Lung (tissue), 12 donors: Measurements from ENCODE around the gene ABCG8. TPM values are rescaled to one million over a fixed set of nuclear protein-coding genes. Genes with fewer than 3 reads are reported as not detected.
A peak's percentile ranks its signal among the peaks of the same experiment; 100 is the strongest.

Source experiments
- ATAC-seq: fragments of 200-7000 bp; cut with Tn5 transposase; one replicate; pipeline ENCODE4 v1.9.1; 2020; ENCODE audit warnings: moderate number of reproducible peaks; ENCODE audit not compliant: insufficient read depth, low FRiP score
- DNase-seq, 3 donors: peaks; one replicate each; pipeline ENCODE4 v3.0.0-alpha.2; 2013 to 2017
- H3K27ac ChIP-seq, 2 donors: one replicate each; pipeline ENCODE4 v1.5.1; 2013; ENCODE audit warnings: mild to moderate bottlenecking in 2 of 2, moderate library complexity in 2 of 2, control low read depth in 1 of 2, inconsistent platforms in 1 of 2, low read depth in 1 of 2, low read length in 1 of 2
- H3K27me3 ChIP-seq, 3 donors: one replicate each; pipeline ENCODE4 v1.5.1; 2013; ENCODE audit warnings: low read length in 2 of 3; ENCODE audit not compliant: control insufficient read depth in 3 of 3, insufficient read depth in 3 of 3
- H3K36me3 ChIP-seq, 4 donors: one replicate each; pipeline ENCODE4 v1.5.1; 2013; ENCODE audit warnings: low read length in 4 of 4, mild to moderate bottlenecking in 1 of 4, moderate library complexity in 1 of 4; ENCODE audit not compliant: control insufficient read depth in 4 of 4, insufficient read depth in 4 of 4
- H3K4me1 ChIP-seq, 5 donors: one replicate each; pipeline ENCODE4 v1.5.1; 2013; ENCODE audit warnings: low read length in 5 of 5, mild to moderate bottlenecking in 2 of 5, moderate library complexity in 1 of 5; ENCODE audit not compliant: control insufficient read depth in 5 of 5, insufficient read depth in 5 of 5
- H3K4me3 ChIP-seq: one replicate; pipeline ENCODE4 v1.5.1; 2013; ENCODE audit warnings: mild to moderate bottlenecking, control low read depth, moderate library complexity
- H3K9ac ChIP-seq, 2 donors: one replicate each; pipeline ENCODE4 v1.5.1; 2013; ENCODE audit warnings: low read length in 2 of 2, control low read depth in 1 of 2; ENCODE audit not compliant: insufficient read depth in 1 of 2
- H3K9me3 ChIP-seq, 4 donors: one replicate each; pipeline ENCODE4 v1.5.1; 2013; ENCODE audit warnings: low read length in 3 of 4, mild to moderate bottlenecking in 1 of 4, moderate library complexity in 1 of 4; ENCODE audit not compliant: control insufficient read depth in 4 of 4, insufficient read depth in 3 of 4
- WGBS, 2 donors: extraction: QIAGEN DNeasy Blood & Tissue Kit; methylation state at CpG; one replicate each; pipeline ENCODE4 v1.1.7; 2013; 5-methylcytosine and 5-hydroxymethylcytosine counted together
- polyA plus RNA-seq, 2 donors: library from polyadenylated mRNA; stranded (reverse); fragments of 200-250 nt; gene quantifications; one replicate each; pipeline ENCODE4 v1.2.1, GENCODE V29; 2013
- total RNA-seq, 2 donors: library from RNA; depleted of rRNA in 1 of 2; stranded (reverse); fragments of >200 nt in 1 of 2; gene quantifications; one replicate each; pipeline ENCODE4 v1.2.1, GENCODE V29; 2014 to 2021
- TF ChIP-seq, protein P1 (sequence below): IDR thresholded peaks from 2 replicates; pipeline ENCODE4 v1.5.1; 2012; ENCODE audit warnings: mild to moderate bottlenecking; ENCODE audit errors: control extremely low read depth, extremely low read depth
- donor health status: control.
- donor health status: control.
- donor health status: Bipolar disorder and iron deficiency.
- donor health status: healthy.
- donor health status: DM: yes; HTN: yes; CAD: no.

Gene ABCG8
- total and polyA plus RNA-seq, 4 donors, result 0.80 TPM; not detected in 3

GRCh38 chr2:43880471-43880870, 41.7 kb downstream of the ABCG8 start:
- H3K27ac ChIP-seq, result no peak overlapping the region
- peaks cover 0 to 16% (median 10%) of the 10 kb centered on the region in 5 donors for H3K4me1 ChIP-seq
- DNase-seq, result no peak
- TF ChIP-seq, protein P1, sequence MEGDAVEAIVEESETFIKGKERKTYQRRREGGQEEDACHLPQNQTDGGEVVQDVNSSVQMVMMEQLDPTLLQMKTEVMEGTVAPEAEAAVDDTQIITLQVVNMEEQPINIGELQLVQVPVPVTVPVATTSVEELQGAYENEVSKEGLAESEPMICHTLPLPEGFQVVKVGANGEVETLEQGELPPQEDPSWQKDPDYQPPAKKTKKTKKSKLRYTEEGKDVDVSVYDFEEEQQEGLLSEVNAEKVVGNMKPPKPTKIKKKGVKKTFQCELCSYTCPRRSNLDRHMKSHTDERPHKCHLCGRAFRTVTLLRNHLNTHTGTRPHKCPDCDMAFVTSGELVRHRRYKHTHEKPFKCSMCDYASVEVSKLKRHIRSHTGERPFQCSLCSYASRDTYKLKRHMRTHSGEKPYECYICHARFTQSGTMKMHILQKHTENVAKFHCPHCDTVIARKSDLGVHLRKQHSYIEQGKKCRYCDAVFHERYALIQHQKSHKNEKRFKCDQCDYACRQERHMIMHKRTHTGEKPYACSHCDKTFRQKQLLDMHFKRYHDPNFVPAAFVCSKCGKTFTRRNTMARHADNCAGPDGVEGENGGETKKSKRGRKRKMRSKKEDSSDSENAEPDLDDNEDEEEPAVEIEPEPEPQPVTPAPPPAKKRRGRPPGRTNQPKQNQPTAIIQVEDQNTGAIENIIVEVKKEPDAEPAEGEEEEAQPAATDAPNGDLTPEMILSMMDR, result no peak
- no peaks in the 10 kb centered on the region for H3K27me3 ChIP-seq
- H3K9me3 ChIP-seq, result no peaks in the 10 kb centered on the region
- no peak overlapping the region for H3K4me3 ChIP-seq
- no peaks in the 10 kb centered on the region for H3K36me3 ChIP-seq
- H3K9ac ChIP-seq, result no peak overlapping the region
- ATAC-seq, result no peak
- WGBS, 2 donors, result 81 to 99% methylated on average over 9 of the region's 9 CpGs

DNA sequence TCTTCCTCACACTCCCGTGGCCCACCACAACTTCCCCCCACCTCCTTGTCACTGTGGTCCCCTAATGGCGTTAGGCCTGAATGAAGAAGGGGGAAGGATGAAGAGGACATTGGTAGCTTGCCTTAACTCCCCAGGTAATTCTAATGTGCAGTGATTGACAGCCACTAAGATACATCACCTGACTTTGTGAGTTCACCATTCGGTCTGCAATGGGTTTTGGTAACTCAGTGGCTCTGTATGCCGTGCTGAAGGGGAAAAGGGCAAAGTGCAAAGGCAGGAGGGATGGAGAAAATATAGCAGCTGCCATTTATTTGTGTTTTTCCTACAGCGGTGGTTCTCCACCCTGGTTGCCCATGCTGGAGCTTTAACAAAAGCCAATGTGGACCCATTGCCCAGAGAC, 42.2 kb downstream of the ABCG8 start:
- no peaks in the 10 kb centered on the region for H3K36me3 ChIP-seq
- H3K9me3 ChIP-seq, result no peaks in the 10 kb centered on the region
- WGBS, 2 donors, result 74 to 80% methylated on average over 5 of the region's 5 CpGs
- no peak for DNase-seq
- H3K4me1 ChIP-seq, result peaks cover 0 to 16% (median 10%) of the 10 kb centered on the region in 5 donors
- H3K27me3 ChIP-seq, result no peaks in the 10 kb centered on the region
- no peak for ATAC-seq
- H3K4me3 ChIP-seq, result no peak overlapping the region
- TF ChIP-seq, protein P1, result no peak
- no peak overlapping the region for H3K9ac ChIP-seq
- H3K27ac ChIP-seq, result peak overlapping the region in 1 of 2 donors; percentile 15

GRCh38 chr2:43882312-43882711, 43.5 kb downstream of the ABCG8 start:
- Histone ChIP-seq H3K27me3 (no peaks in the 10 kb centered on the region), H3K4me3 (no peak overlapping the region), H3K36me3 (peaks cover 3 to 6% (median 5%) of the 10 kb centered on the region in 4 donors), H3K27ac (no peak overlapping the region), H3K9ac (peak overlapping the region in 1 of 2 donors; percentile 28), H3K4me1 (peaks cover 0 to 16% (median 10%) of the 10 kb centered on the region in 5 donors), H3K9me3 (no peaks in the 10 kb centered on the region)
- ATAC-seq (no peak), DNase-seq (peak in 2 of 3 donors; percentile 5 to 18)
- 72% methylated on average over 4 of the region's 4 CpGs for WGBS, 2 donors
- TF ChIP-seq, protein P1, result no peak

GRCh38 chr2:43884689-43885088, 45.9 kb downstream of the ABCG8 start:
- DNase-seq, result peak in 2 of 3 donors; percentile 17 to 20
- peaks cover 0 to 16% (median 10%) of the 10 kb centered on the region in 5 donors for H3K4me1 ChIP-seq
- no peaks in the 10 kb centered on the region for H3K9me3 ChIP-seq
- 69 to 82% methylated on average over 5 of the region's 5 CpGs for WGBS, 2 donors
- TF ChIP-seq, protein P1, result no peak
- H3K27me3 ChIP-seq, result no peaks in the 10 kb centered on the region
- H3K9ac ChIP-seq, result no peak overlapping the region
- no peak overlapping the region for H3K27ac ChIP-seq
- H3K36me3 ChIP-seq, result peaks cover 9 to 24% (median 16%) of the 10 kb centered on the region in 4 donors
- no peak overlapping the region for H3K4me3 ChIP-seq
- ATAC-seq, result no peak
